ENCODE results near the gene DNAJC15.
A peak's percentile ranks its signal among the peaks of the same experiment; 100 is the strongest.
"Not testable (repeated sequence)": the region's sequence is repeated elsewhere in the genome, so short reads cannot be mapped to it uniquely, and the experiment has no call there.

Gene DNAJC15

DNA sequence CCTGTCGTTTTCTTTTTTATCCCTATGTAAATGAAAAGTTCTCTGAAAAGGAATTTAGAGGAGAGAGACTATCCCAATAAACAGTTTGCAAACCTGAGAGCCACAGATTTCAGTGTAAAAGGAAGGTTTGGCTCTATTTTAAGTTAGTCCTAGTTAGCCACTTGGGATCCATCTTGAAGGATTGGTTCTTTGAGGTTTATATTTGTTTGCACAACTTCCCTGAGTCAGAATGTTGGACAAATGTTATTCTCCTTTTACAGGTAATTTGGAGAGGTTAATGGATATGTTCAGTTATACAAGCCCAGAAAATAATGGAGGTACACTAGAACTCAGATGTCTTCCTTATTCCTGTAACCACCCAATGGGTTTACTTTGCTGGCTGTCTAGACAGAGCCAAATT, 2.6 kb upstream of the DNAJC15 start:
- Mint-ChIP-seq H3K27ac (no peak overlapping the region), H3K36me3 (ENCODE audit: low read depth) (peaks cover 12% of the 10 kb centered on the region), H3K4me1 (ENCODE audit: low read depth) (peaks cover 17% of the 10 kb centered on the region), H3K9me3 (no peaks in the 10 kb centered on the region), H3K4me3 (no peak overlapping the region), H3K27me3 (no peaks in the 10 kb centered on the region)
- DNase-seq: no peak

DNA sequence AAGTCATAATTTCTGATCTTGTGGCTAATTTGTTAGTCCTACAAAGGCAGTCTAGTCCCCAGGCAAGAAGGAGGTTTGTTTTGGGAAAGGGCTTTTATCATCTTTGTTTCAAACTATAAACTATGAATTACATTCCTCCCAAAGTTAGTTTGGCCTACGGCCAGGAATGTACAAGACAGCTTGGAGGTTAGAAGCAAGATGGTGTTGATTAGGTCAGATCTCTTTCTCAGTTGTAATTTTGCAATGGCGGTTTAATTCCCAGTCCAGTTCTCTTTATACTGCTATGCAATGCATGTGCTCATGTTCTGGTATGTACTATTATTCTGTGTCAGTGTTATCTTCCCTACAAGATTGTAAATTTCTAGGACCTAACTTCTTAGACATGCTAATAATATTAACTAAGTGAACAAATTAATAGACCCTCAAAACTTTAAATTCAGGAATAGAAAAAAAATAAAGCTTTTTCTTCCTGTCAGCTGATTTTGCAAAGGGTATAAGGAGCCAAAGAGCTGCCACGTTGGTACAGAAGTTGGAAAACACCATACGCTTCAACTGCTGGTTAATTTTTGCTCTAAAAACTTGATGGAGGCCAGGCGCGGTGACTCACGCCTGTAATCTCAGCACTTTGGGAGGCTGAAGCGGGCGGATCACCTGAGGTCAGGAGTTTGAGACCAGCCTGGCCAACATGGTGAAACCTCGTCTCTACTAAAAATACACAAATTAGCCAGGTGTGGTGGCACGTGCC, 1.3 kb upstream of the DNAJC15 start:
- Mint-ChIP-seq H3K27ac (no peak overlapping the region), H3K4me1 (ENCODE audit: low read depth) (peaks cover 23% of the 10 kb centered on the region), H3K36me3 (ENCODE audit: low read depth) (peaks cover 13% of the 10 kb centered on the region), H3K4me3 (no peak overlapping the region), H3K9me3 (no peaks in the 10 kb centered on the region), H3K27me3 (no peaks in the 10 kb centered on the region)
- no peak for DNase-seq

DNA sequence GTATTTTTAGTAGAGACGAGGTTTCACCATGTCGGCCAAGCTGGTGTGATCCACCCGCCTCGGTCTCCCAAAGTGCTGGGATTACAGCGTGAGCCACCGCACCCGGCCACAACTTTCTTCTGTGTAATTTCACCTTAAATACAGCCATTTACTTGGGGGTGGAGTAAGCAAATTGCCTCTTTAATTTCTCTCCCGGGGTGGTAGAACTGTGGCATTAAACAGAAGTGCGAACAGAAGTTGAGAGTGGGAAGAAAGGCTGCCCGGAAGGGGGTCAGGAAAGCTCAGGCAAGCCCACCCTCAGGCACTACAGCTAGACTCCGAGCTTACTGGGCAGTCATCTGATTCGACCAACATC, 475 bp upstream of the DNAJC15 start:
- H3K4me3 Mint-ChIP-seq: peak overlapping the region; percentile 97
- no peaks in the 10 kb centered on the region for H3K27me3 Mint-ChIP-seq
- H3K36me3 Mint-ChIP-seq (ENCODE audit: low read depth): peaks cover 19% of the 10 kb centered on the region
- DNase-seq: no peak
- H3K9me3 Mint-ChIP-seq: no peaks in the 10 kb centered on the region
- peak overlapping the region; percentile 98 for H3K27ac Mint-ChIP-seq
- H3K4me1 Mint-ChIP-seq (ENCODE audit: low read depth): peaks cover 28% of the 10 kb centered on the region

DNA sequence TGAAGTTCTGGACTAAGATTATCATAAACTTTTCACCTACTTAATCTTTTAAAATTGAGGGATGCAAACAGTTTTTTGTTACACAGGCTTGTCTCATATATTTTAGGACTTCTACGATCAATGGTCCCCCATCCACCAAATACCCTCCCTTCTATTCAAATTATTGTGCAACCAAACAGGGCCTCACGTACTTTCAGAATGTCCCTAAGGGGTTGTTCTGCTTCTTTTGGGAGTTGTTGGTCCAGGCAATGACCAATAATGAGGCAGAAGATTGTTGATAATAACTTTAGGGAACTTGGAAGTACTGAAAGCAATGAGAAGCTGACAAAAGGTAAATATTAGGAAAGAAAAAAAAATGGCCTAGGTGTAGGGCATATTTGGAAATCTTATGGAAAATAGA, 2.9 kb downstream of the DNAJC15 start:
- no peak overlapping the region for H3K4me3 Mint-ChIP-seq
- H3K9me3 Mint-ChIP-seq: no peaks in the 10 kb centered on the region
- H3K27me3 Mint-ChIP-seq: no peaks in the 10 kb centered on the region
- H3K27ac Mint-ChIP-seq: no peak overlapping the region
- H3K4me1 Mint-ChIP-seq (ENCODE audit: low read depth): peaks cover 45% of the 10 kb centered on the region
- no peak for DNase-seq
- H3K36me3 Mint-ChIP-seq (ENCODE audit: low read depth): peaks cover 42% of the 10 kb centered on the region

DNA sequence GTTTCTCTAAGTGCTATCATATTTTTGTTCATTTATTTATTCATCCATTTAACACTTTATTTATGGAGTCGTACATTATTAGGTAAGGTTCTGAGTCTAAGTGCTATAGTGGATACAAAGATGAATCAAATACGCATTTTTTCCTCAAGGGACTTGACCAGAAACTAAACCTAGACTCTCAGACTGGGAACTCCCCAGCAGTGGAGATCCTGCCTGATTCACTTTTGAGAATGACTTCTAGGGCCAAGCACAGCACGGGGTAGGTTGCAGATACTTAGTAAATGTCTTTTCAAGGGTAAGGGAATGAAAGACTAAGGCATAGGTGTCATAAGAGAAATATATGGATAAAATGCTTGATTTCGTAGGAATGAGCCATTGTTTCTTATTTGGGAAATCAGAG, 7.2 kb downstream of the DNAJC15 start:
- H3K4me3 Mint-ChIP-seq: no peak overlapping the region

DNA sequence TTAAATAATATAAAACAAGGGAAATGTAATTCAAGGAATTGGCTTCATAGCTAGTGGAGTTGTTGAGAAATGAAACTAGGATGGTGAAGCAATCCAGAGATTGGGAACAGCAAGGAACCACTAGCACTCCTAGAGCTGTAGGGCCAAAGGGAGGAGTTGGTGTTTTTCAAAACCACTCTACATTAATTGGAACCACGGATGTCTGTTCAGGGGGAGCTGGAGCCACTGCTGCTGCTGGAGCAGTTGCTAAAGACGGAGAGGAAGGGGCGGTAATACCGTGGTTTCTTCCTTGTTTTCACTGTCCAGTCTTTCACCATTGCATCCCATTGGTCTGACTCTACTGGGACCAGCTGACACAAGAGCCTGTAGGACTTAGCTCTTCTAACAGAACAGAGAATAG, 8.5 kb downstream of the DNAJC15 start:
- no peak for DNase-seq
- H3K36me3 Mint-ChIP-seq (ENCODE audit: low read depth): peaks cover 68% of the 10 kb centered on the region
- H3K4me1 Mint-ChIP-seq (ENCODE audit: low read depth): peaks cover 45% of the 10 kb centered on the region
- H3K9me3 Mint-ChIP-seq: peaks cover 7% of the 10 kb centered on the region
- no peaks in the 10 kb centered on the region for H3K27me3 Mint-ChIP-seq
- H3K4me3 Mint-ChIP-seq: no peak overlapping the region
- no peak overlapping the region for H3K27ac Mint-ChIP-seq

More for the DNA sequence above, 7.2 kb downstream of the DNAJC15 start:
- Mint-ChIP-seq H3K27me3 (no peaks in the 10 kb centered on the region), H3K36me3 (ENCODE audit: low read depth) (peaks cover 63% of the 10 kb centered on the region), H3K9me3 (peaks cover 7% of the 10 kb centered on the region), H3K27ac (no peak overlapping the region), H3K4me1 (ENCODE audit: low read depth) (peaks cover 50% of the 10 kb centered on the region)
- no peak for DNase-seq

DNA sequence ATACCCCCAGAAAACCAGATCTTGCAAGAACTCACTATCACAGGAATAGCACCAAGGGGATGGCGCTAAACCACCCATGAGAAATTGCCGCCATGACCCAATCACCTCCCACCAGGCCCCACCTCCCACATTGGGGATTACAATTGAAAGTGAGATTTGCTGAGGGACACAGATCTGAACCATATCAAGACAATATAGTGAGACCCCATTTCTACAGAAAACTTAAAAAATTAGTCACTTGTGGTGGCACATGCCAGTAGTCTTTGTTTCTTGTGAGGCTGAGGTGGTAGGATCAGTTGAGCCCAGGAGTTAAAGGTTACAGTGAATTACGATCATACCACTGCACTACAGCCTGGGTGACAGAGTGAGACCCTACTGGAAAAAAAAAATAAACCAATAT, 9.7 kb downstream of the DNAJC15 start:
- H3K9me3 Mint-ChIP-seq: peaks cover 7% of the 10 kb centered on the region
- H3K27ac Mint-ChIP-seq: no peak overlapping the region
- no peak for DNase-seq
- peaks cover 41% of the 10 kb centered on the region for H3K4me1 Mint-ChIP-seq (ENCODE audit: low read depth)
- H3K4me3 Mint-ChIP-seq: no peak overlapping the region
- no peaks in the 10 kb centered on the region for H3K27me3 Mint-ChIP-seq
- H3K36me3 Mint-ChIP-seq (ENCODE audit: low read depth): peaks cover 67% of the 10 kb centered on the region

DNA sequence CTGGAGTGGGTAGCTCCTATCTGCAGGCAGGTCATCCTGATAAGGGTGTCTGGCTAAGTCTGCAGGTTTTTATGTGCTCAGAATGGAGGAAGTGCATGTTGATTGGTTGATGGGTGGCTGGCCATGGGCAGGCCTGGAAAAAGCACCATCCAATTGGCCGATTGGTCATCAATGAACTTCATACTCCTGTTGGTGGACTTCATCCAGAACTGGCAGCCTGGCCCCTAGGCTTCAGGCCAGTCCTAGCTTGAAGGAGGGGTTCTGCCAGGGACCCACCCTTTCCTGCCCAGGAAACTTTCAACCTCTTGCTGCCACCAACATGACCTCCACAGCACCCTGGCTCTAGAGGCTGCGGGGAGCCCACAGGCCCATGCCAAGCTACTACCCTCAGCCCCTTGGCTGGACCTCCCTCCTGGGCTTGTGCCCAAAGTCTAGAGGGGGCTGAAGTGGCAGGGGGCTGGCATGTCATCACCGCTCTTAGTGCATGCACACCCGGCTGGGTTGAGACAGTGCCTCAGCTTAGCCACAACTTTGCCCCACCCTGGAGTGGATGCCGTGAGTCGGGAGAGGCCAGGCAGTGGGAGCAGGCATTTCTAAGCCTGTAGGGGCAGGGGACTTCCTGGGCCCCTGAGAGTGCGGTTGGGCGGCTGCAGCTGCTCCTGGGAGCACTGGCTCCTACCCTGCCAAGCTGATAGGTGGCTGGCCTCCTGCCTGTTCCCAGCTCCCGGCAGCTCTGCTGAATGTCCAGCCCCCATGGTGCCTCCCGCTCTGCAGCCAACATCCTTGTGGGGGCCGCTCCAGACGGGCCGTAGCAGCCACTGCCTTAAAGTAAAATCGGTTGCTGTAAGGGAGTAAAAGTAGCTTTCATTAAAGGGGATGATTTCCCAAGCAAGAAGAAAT, 13.2 kb downstream of the DNAJC15 start:
- Mint-ChIP-seq H3K9me3 (peaks cover 7% of the 10 kb centered on the region), H3K27ac (no peak overlapping the region), H3K4me1 (ENCODE audit: low read depth) (peaks cover 46% of the 10 kb centered on the region), H3K4me3 (no peak overlapping the region), H3K36me3 (ENCODE audit: low read depth) (peaks cover 71% of the 10 kb centered on the region), H3K27me3 (no peaks in the 10 kb centered on the region)
- DNase-seq: no peak

DNA sequence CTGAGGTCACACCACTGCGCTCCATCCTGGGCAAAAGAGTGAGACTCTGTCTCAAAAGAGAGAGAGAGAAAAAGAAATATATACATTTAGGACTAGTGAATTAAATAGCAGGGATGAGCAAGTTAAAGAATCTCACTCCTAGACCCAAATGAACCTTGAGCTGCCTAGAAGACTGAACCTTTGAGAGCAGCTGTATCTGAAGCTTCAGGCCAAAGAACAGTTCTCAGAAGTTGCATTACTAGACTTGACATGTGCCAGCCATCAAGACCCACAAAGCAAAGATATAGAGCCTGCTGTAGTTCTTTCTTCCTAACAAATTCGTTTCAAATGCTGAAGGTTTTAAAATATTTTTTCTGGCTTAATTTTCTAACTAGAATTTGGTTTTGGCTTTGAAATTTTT, 16.6 kb downstream of the DNAJC15 start:
- no peak overlapping the region for H3K27ac Mint-ChIP-seq
- no peaks in the 10 kb centered on the region for H3K9me3 Mint-ChIP-seq
- DNase-seq: no peak
- no peaks in the 10 kb centered on the region for H3K27me3 Mint-ChIP-seq
- peaks cover 60% of the 10 kb centered on the region for H3K4me1 Mint-ChIP-seq (ENCODE audit: low read depth)
- H3K4me3 Mint-ChIP-seq: no peak overlapping the region
- H3K36me3 Mint-ChIP-seq (ENCODE audit: low read depth): peaks cover 64% of the 10 kb centered on the region

DNA sequence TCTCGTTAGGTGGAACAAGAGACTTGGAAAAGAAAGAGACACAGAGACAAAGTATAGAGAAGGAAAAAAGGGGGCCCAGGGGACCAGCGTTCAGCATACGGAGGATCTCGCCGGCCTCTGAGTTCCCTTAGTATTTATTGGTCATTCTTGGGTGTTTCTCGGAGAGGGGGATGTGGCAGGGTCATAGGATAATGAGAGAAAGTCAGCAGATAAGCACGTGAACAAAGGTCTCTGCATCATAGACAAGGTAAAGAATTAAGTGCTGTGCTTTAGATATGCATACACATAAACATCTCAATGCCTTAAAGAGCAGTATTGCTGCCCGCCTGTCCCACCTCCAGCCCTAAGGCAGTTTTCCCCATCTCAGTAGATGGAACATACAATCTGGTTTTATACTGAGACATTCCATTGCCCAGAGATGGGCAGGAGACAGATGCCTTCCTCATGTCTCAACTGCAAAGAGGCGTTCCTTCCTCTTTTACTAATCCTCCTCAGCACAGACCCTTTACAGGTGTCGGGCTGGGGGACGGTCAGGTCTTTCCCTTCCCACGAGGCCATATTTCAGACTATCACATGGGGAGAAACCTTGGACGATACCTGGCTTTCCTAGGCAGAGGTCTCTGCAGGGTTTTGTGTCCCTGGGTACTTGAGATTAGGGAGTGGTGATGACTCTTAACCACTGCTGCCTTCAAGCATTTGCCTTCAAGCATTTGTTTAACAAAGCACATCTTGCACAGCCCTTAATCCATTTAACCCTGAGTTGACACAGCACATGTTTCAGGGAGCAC, 17.4 kb downstream of the DNAJC15 start:
- Mint-ChIP-seq H3K4me1 (ENCODE audit: low read depth) (peaks cover 65% of the 10 kb centered on the region), H3K36me3 (ENCODE audit: low read depth) (peaks cover 61% of the 10 kb centered on the region)
- H3K27ac Mint-ChIP-seq, DNase-seq, H3K4me3 Mint-ChIP-seq, H3K27me3 Mint-ChIP-seq, H3K9me3 Mint-ChIP-seq: not testable (repeated sequence)

DNA sequence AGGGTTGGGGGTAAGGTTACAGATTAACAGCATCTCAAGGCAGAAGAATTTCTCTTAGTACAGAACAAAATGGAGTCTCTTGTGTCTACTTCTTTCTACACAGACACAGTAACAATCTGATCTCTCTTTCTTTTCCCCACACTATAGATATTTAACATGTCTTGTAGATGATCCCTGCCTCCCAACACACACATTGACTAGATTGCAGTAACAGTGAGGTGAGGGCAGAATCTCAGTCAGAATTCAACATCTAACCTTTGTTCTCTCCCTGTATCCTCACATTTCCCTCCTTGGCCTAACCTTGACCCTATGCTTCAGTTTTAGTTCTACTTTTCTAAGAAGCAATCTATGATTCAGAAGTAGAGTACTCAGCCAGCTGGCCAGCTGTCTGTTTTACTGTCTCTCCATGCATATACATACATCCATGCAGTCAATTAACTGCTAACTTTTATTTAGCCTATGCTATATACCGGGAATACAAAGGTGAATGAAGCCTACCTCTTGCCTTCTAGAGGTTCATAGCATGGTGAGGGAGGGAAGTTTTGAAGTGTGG, 18.1 kb downstream of the DNAJC15 start:
- H3K9me3 Mint-ChIP-seq: no peaks in the 10 kb centered on the region
- peak overlapping the region; percentile 53 for H3K27ac Mint-ChIP-seq
- peaks cover 60% of the 10 kb centered on the region for H3K36me3 Mint-ChIP-seq (ENCODE audit: low read depth)
- no peak overlapping the region for H3K4me3 Mint-ChIP-seq
- peaks cover 71% of the 10 kb centered on the region for H3K4me1 Mint-ChIP-seq (ENCODE audit: low read depth)
- no peak for DNase-seq
- no peaks in the 10 kb centered on the region for H3K27me3 Mint-ChIP-seq

DNA sequence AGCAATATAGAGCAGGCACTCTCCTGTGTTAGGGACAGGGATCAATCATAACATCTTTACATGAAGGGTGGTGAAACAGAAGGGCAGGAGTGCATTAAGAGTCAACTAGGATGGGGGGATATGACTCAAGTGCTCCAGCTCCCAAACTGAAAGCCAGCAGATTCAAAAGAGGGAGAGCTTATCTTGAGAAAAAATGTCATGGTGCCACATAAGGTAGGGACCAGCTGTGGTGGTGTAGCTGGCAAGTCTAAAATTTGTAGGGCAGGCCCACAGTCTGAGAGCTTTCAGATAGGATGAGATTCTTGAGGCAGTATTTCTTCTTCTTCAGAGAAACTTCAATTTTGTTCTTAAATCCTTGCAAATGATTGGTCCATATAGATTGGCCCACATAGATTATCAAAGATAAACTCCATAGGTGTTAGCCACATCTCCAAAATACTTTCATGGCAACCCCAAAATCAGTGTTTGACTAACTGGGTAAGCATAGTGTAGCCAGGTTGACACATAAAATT, 19.1 kb downstream of the DNAJC15 start:
- Mint-ChIP-seq H3K27ac (peak overlapping the region; percentile 71), H3K36me3 (ENCODE audit: low read depth) (peaks cover 65% of the 10 kb centered on the region), H3K27me3 (no peaks in the 10 kb centered on the region), H3K9me3 (no peaks in the 10 kb centered on the region), H3K4me3 (no peak overlapping the region), H3K4me1 (ENCODE audit: low read depth) (peaks cover 71% of the 10 kb centered on the region)
- DNase-seq: no peak

DNA sequence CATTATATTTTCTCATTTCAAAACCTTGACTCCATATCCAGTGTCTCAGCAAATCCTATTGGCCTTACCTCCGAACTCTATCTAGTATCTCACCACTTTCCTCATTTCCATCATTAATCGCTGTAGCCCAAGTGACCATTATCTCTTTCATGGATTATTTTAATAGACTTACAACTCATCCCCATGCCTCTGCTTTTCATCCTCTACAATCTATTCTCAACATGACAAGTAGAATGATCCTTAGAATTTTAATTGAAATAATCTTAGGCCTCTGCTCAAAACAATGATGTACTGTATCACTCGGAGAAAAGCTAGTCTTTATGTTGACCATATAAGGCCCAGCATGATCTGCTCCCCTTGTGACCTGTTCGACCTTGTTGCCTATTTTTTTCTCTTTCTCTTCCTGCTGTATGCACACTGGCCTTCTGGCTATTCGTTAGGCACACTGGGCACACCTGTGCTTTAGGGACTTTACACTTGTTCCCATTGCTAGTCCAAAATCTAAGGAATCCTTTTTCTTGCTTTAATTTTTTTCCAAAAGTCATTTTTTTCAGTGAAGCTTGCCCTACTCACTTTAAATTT, 21.4 kb downstream of the DNAJC15 start:
- H3K4me3 Mint-ChIP-seq: peak overlapping the region; percentile 36
- peaks cover 74% of the 10 kb centered on the region for H3K4me1 Mint-ChIP-seq (ENCODE audit: low read depth)
- no peak for DNase-seq
- H3K9me3 Mint-ChIP-seq: no peaks in the 10 kb centered on the region
- H3K36me3 Mint-ChIP-seq (ENCODE audit: low read depth): peaks cover 50% of the 10 kb centered on the region
- no peaks in the 10 kb centered on the region for H3K27me3 Mint-ChIP-seq
- H3K27ac Mint-ChIP-seq: peak overlapping the region; percentile 88

DNA sequence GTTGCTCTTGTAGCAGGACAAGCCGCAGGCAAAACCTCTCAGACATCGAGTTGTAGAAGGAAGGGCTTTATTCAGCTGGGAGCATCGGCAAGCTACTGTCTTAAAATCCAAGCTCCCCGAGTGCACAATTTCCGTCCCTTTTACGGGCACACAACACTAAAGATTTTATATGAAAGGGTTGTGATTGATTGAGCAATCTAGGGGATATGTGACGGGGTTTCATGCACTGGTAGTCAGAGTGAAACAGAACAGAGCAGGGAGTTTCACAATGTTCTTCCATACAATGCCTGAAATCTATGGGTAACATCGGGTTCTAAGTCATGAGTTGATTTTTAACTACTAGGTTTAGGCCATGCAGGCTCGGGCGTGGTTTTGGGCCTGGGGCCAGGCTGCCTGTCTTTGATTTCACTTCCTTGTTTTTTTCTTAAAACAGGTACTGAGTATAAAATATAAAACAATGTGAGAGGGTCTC, 22.0 kb downstream of the DNAJC15 start:
- Mint-ChIP-seq H3K4me1 (ENCODE audit: low read depth) (peaks cover 70% of the 10 kb centered on the region), H3K27ac (peak overlapping the region; percentile 88), H3K36me3 (ENCODE audit: low read depth) (peaks cover 45% of the 10 kb centered on the region), H3K4me3 (peak overlapping the region; percentile 36)
- not testable (repeated sequence) for DNase-seq, H3K27me3 Mint-ChIP-seq, H3K9me3 Mint-ChIP-seq
